HEK293T (cell line): Measurements from ENCODE around the gene USO1.

Experiments
- ARNT ChIP-seq: fragments of 450-650 bp; IDR thresholded peaks from 2 replicates; pipeline ENCODE4 v1.6.1; 2017; ENCODE audit warnings: mild to moderate bottlenecking
- CTBP1 ChIP-seq: fragments of 450-650 bp; IDR thresholded peaks from 2 replicates; pipeline ENCODE4 v1.6.1; 2016; ENCODE audit warnings: borderline replicate concordance
- ELF4 ChIP-seq: fragments of 450-650 bp; IDR thresholded peaks from 2 replicates; pipeline ENCODE4 v1.6.1; 2017; ENCODE audit warnings: antibody characterized with exemption
- FOXA1 ChIP-seq: fragments of 450-650 bp; IDR thresholded peaks from 2 replicates; pipeline ENCODE4 v1.6.1; 2016; ENCODE audit warnings: mild to moderate bottlenecking
- FOXK2 ChIP-seq: fragments of 450-650 bp; IDR thresholded peaks from 2 replicates; pipeline ENCODE4 v1.6.1; 2016; ENCODE audit warnings: mild to moderate bottlenecking
- HDGF ChIP-seq: fragments of 450-650 bp; IDR thresholded peaks from 2 replicates; pipeline ENCODE4 v1.6.1; 2017; ENCODE audit warnings: antibody characterized with exemption, borderline replicate concordance
- L3MBTL2 ChIP-seq: fragments of 450-650 bp; conservative IDR thresholded peaks from 2 replicates; pipeline ENCODE4 v1.6.1; 2016; ENCODE audit warnings: mild to moderate bottlenecking
- NFRKB ChIP-seq: fragments of 450-650 bp; IDR thresholded peaks from 2 replicates; pipeline ENCODE4 v1.6.1; 2016; ENCODE audit warnings: mild to moderate bottlenecking, moderate library complexity
- SP1 ChIP-seq: fragments of 450-650 bp; IDR thresholded peaks from 2 replicates; pipeline ENCODE4 v1.6.1; 2017
- SUZ12 ChIP-seq: fragments of 450-650 bp; IDR thresholded peaks from 2 replicates; pipeline ENCODE4 v1.6.1; 2016; ENCODE audit warnings: mild to moderate bottlenecking
- TARDBP ChIP-seq: fragments of 450-650 bp; IDR thresholded peaks from 2 replicates; pipeline ENCODE4 v1.6.1; 2016
- ZNF384 ChIP-seq: fragments of 450-650 bp; IDR thresholded peaks from 2 replicates; pipeline ENCODE4 v1.6.1; 2016

DNA sequence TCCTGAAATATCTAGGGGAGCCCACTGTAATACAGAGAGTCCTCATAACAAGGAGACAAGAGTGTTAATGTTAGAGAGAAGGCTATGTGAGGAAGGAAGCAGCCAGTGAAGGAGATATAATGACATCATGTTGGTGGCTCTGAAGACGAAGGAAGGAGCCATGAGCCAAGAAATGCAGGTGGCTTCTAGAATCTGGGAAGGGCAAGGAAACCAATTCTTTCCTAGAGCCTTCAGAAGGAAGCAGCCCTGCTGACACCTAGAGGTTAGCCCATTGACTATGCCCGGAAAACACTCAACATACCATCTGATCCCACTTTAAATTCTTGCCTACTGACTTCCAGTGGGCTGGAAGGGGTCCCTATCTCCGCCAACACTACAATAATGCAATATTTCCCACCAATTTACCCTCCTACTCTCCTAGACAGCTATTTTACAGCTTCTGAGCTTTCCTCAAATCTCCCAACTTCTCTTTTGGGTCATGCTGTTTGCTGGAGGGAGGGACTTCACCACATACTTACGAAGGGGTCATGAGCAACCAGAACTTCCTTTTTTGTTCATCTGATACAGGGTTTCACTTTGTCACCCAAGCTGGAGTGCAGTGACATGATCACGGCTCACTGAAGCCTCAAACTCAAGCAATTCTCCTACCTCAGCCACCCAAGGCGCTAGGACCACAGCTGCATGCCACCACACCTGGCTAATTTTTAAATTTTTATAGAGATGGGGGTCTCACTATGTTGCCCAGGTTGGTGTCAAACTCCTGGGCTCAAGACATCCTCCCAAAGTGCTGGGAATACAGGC is 26.0 kb upstream of the USO1 start:
- TF ChIP-seq SUZ12 (no peak), TARDBP (no peak), SP1 (no peak), NFRKB (no peak), FOXK2 (no peak), CTBP1 (no peak), L3MBTL2 (no peak), HDGF (no peak), ZNF384 (no peak), ARNT (no peak), FOXA1 (no peak), ELF4 (no peak)
